AG09309 (cell line): ENCODE results near the gene ASCC1.

Experiments
- DNase-seq: peaks from one replicate; pipeline ENCODE4 v3.0.0-alpha.2; 2010; ENCODE audit warnings: low read depth
- H3K4me3 ChIP-seq: 2 replicates; pipeline ENCODE4 v1.5.1; 2011; ENCODE audit warnings: mild to moderate bottlenecking, low read depth, low read length, moderate library complexity; ENCODE audit not compliant: control insufficient read depth
- CTCF ChIP-seq: IDR thresholded peaks from 2 replicates; pipeline ENCODE4 v1.5.1; 2011; ENCODE audit warnings: mild to moderate bottlenecking, low read depth, low read length, inconsistent platforms; ENCODE audit not compliant: insufficient read depth, control insufficient read depth; ENCODE audit errors: missing control alignments

Gene ASCC1

GRCh38 chr10:72085864-72086465, 130.1 kb downstream of the ASCC1 start:
- no peak overlapping the region for H3K4me3 ChIP-seq
- DNase-seq = no peak
- TF ChIP-seq CTCF = no peak

GRCh38 chr10:72085166-72085565, 130.9 kb downstream of the ASCC1 start:
- no peak for DNase-seq
- H3K4me3 ChIP-seq = no peak overlapping the region
- TF ChIP-seq CTCF = no peak

- H3K4me3 ChIP-seq = no peak overlapping the region
- no peak for TF ChIP-seq CTCF
- DNase-seq = no peak
Observed at GRCh38 chr10:72083790-72084459, 132.2 kb downstream of the ASCC1 start.

GRCh38 chr10:72082856-72083789, 133.0 kb downstream of the ASCC1 start:
- H3K4me3 ChIP-seq = no peak overlapping the region
- TF ChIP-seq CTCF = no peak
- DNase-seq = no peak

- TF ChIP-seq CTCF = no peak
- no peak overlapping the region for H3K4me3 ChIP-seq
- no peak for DNase-seq
Observed at GRCh38 chr10:72081772-72082590, 134.1 kb downstream of the ASCC1 start.

- H3K4me3 ChIP-seq = no peak overlapping the region
- no peak for DNase-seq
- TF ChIP-seq CTCF = no peak
Observed at GRCh38 chr10:72081210-72081609, 134.9 kb downstream of the ASCC1 start.
